DMS79 (cell line): ENCODE results near the gene PSRC1.
A peak's percentile ranks its signal among the peaks of the same experiment; 100 is the strongest.
"Not testable (repeated sequence)": the region's sequence is repeated elsewhere in the genome, so short reads cannot be mapped to it uniquely, and the experiment has no call there.

Experiments used
- DNase-seq: peaks from one replicate; lab custom pipeline; 2025; lab: John Stamatoyannopoulos, UW

PSRC1 gene

DNA sequence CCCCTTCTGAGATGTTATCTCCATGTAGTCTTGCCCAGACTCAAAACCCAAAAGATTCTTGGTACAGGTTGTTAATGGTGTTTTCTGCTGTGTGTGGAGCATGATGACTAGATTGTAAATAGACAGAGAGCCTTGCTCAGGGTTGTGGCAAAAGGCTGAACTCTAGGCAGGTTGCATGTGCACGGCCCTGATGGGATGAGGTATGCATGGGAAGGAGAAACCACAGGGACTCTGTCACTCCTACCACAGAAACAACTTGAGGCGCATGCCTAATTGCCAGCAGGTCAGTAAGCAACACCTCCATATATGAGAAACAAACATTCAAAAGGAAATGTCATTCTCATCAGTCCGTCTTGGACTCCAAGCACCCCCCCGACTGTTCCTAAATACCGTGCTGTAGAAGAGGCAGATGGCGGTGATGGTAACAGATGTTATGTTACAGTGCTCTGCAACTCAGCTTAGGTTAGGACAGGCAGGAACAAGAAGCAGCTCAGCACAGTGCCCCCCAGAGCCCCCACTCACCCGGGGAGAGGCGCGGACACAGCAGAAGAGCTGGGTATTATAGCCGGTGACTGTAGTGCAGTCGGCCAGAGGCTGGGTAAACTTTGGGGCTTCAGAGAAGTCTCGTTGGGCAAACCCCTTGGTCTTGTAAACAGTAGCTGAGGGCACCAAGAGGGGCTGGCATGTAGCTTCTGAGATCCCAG, 12.9 kb upstream of the PSRC1 start:
- no peak for DNase-seq

DNA sequence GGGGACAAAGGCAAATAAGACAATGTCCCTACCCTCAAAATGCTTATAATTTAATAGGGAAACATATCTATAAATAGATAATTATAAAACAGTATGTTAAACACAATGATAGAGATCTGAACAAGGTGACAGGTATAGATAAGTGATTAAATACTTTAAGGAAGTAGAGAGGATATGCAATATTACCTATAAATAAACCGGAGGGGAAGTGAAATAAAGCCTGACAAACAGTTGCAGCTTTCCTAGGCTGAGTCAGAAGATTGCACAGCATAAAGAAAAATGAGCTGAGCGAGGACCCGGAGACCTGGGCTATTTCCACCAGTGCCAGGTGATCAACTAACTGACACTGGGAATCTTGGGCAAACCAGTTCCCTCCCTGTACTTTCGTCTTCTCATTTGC, 11.5 kb upstream of the PSRC1 start:
- DNase-seq, result no peak

DNA sequence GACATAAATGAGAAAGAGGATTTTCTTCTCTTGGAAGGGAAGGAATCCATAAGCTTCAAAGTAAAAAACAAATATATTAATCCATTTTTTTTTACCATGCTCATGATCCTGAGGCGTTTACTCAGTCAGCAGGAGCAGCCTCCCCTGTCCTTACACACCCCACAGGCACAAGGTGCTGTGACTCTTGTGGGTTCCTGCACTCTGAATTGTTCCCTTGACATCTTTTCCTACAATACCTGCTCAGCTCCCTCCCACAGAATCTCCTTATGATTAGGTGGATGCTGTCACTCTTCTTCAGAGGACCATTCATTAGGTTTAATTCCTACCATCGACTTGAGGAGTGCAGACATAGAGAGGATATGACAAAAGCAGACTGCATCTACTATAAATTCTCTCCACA, 10.1 kb upstream of the PSRC1 start:
- no peak for DNase-seq

DNA sequence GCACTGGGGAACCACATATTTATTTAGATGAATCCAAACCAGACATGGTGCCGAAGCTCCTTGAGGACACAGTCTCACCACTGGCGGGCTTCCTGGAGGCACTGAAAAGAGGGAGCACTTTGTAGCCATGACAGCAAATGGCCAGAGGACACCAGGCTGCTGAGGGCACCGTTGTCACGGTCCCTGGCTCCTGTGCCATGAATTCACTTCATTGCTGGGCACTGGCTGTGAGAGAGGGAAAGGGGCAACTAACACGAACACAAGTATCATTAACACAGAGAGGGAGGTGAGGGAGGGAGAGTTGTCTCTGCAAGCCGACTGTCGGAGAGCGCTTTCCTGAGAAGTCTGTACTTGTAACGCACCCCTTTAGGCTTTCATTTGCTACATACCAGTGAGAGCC, 9.4 kb upstream of the PSRC1 start:
- no peak for DNase-seq

DNA sequence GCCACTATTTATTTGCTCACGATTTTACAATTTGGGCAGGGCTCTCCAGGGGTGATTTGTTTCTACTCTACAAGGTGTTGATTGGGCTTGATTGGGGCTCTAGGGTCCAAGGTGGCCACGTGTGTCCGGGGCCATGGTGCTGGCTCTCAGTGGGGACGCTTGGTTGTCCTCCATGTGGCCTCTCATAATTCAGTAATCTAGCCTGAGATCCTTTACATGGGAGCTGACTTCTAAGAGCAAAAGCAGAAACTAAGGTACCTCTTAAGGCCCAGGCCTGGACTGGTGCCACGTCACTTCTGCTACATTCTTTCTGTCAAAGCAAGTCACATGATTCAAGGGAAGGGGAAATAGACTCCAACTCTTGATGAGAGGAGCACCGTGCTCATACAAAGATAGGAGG, 8.1 kb upstream of the PSRC1 start:
- DNase-seq, result peak; percentile 22

DNA sequence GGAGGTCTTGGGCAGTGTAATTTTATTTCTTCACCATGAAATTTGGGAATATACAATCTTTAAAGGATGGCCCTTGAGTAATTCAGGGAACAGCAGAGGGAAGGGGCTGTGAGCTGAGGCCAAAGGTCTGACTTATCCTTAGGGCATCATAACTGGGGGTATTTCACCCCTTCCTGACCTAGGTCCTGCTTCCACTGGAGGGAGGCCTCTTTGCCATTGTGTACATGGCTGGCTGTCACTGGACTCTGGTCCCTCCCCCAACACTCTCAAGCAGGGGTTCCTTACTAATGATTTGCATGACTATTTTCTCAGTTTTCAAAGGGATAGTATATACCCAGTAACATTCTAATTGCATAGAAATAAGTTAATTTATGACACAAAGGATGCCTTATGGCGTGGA, 7.2 kb upstream of the PSRC1 start:
- DNase-seq, result no peak

DNA sequence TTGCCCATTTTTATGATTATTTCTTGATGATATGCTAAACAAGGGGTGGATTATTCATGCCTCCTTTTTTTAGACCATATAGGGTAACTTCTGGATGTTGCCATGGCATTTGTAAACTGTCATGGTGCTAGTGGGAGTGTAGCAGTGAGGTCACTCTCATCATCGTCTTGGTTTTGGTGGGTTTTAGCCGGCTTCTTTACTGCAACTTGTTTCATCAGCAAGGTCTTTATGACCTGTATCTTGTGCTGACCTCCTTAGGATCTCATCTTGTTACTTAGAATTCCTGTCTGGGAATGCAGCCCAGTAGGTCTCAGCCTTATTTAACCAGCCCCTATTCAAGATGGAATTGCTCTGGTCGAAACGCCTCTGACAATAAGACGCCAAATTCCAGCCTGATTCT, 3.8 kb upstream of the PSRC1 start:
- not testable (repeated sequence) for DNase-seq

DNA sequence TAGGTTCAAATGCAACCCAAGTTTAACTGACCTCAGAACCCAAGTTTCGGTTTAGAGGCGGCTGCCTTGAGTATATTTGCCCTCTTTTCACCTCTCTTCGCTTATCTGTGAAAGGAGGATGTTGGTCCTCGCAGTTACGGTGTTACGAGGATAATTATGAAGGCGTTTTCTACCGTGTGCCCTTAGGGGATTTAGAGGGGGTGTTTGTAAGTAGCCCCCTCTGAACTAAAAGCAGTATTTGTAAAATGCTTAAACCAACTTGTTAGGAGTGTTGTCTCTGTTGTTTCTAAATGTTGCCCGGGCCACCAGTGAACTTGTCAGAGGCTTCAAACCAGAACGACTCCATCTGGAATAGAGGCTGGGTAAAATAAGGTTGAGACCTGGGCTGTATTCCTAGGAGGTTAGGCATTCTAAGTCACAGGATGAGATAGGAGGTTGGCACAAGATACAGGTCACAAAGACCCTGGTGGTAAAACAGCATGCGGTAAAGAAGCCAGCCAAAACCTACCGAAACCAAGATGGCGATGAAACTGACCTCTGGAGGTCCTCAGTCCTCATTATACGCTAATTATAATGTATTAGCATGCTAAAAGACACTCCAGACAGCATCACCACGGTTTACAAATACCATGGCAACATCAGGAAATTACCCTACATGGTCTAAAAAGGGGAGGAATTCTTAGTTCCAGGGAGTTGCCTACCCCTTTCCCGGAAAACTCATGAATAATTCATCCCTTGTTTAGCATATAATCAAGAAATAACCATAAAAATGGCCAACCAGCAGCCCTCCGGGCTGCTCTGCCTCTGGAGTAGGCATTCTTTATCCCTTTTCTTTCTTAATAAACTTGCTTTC, 1.0 kb upstream of the PSRC1 start:
- no peak for DNase-seq

DNA sequence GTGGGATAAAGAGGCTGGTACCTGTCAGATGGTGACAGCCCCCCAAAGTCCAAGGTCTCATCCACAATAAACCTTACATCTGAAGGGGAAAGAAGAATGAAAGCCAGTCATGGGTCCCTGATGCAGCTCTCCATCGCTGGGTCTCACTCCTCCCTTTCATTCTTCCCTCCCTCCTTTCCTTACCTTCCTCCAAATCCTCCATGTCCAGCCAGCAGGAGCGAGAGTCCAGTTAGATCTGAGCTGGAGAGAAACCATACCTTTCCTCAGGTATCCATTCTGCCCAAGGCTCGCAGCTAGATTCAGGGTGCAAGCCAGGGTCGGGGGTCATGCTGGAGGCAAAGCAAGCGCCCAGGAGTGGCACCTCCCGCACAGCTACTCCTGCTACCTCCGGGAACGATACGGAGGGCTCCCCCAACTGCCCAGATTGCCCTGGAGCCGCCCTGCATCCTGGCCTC, 421 bp downstream of the PSRC1 start:
- DNase-seq, result no peak

DNA sequence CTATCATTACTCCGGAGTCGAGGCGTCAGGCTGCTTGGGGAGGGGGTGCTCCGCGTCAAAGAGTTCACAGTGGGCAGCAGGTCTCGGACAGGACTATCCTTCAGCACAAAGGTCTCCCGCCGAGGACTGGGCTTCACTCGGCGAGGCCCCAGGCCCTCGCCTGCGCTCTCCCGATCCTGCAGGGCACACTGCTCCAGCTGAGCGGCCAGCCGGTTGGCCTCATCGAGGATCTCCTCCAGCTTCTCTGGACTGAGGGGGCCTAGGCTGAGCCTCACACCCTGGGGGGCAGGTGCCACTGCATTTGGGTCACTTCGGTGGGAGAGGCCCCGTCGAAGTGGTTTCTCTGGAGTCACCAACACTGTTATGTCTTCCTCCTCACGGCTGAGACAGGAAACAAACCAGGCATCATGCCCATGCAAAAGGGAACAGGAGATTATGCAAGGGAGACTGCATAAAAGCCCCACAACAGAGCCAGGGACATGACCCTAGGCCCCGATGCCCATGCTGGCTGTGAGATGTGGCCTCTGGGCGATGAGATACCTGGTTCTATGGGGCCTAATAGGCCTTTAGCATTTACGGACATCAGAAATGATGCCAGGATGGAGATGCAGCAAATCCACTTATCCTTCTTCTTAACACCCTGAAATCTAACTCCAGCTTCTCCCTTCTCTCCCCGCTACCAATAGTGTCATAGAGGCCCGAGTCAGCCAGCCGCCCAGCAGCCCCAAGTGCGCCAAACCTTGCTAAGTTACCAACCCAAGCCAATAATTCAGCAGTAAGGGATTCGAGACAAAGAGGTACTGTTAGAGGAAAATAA, 1.1 kb downstream of the PSRC1 start:
- DNase-seq, result no peak

DNA sequence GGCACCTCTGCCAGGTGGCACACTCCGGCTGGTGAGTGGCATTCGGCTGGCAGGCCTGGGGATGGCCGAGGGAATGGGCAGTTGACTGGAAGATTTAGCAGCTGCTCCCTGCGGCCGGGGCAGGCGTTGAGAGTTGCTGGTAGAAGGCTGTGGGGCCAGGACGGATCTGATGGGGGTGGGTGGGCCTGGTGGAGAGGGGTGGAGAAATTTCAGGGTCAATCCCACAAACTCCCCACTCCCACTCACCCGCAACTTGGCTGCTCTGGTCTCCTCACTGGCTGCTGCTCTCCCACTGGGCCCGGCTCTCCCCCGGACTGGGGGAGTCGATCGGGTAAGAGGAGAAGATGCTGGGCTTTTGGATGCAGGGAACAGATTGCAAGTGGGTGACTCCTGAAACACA, 2.1 kb downstream of the PSRC1 start:
- no peak for DNase-seq

DNA sequence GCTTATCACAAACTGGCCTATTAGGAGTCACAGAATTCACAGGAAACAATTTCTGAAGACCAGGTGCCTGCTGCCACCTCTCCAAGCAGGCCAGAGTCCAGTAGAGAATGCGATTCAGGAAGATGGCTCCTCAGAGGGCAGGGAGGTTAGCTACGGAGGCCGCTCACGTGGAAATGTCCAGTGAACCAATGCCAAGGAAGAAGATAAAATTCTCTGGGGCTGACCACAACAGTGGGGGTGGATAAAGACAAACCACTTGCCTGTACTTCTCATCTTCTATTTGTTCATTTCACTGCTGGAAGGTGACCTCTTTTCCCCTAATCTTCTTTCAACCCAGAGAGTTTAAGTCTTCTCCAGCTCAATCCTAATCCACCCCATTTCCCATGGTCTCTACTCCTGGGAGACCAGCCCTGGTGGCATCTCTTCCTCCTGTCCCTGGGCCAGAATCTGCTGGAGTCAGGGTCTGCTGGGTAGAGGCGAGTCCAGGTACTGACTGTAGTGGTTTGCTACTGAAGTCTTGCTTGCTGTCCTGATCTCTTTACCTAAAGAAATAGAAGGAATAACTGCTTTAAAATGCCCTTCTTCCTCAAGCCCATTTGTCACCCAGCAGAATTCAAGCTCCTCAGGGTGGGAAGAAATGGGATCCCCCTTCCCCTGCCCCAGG, 3.2 kb downstream of the PSRC1 start:
- DNase-seq, result no peak

DNA sequence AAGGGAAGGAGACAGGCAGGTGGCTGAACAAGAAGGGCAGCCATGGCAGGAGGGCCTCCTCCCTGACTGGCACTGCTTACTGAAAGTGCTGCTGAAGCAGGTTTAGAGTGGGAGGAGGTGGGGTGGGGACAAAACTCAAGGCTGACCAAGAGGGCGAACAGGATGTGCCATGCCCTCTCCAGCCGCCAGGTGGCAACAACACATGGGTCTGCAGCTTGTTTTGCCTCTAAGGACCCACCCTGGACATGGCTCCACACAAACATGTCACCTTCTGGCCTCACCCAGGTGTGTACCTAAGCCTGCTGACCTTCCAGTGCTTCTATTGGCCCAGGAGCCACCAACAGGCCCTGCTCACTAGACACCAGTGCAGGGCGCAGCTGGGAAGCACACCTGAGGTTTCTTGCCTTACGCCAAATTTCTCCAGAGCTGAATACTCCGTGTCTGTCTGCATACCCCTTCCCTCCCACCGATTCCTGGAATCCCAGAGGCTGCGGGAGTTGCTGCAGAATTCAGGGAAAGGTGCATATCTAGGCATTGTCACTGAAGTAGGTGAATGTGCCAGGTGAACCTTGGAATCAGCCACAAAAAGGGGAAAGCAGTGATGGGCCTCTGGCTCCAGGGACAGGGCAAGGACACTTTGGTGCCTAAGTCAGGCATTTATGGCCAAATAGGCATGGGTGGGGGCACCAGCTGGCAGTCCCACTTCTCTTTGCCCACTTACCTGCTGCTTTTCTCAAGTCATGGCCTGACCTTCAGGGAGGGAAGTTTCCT, 5.3 kb downstream of the PSRC1 start:
- DNase-seq, result no peak

DNA sequence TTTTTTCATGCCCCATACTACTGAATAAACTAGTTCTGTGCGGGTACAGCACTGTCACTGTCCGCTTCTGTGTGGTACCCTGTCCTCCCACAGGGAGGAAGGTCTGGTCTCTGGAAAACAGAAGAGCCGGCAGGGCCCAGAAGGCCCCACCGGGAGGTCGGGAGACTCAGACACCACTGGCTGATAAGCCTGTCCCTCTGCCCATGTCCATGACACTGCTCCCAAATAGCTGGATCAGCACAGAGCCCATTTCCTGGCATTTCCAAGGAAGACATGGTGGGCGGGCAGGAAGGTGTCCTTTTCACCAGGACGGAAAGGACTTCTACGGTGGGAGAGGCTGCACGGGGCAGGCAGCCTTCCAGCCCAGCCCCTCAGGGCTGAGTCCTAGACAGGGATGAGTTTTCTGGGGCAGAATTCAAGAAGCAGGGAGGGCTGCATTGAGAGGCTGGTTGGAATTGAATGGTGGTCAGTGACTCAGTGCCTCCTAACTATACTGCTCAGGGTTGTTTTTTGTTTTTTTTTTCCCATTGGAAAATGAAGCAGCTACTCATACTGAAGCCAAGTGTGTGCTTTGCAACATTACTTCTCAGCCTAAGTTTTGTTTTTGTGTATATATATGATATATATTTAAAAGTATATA, 7.1 kb downstream of the PSRC1 start:
- DNase-seq, result no peak

DNA sequence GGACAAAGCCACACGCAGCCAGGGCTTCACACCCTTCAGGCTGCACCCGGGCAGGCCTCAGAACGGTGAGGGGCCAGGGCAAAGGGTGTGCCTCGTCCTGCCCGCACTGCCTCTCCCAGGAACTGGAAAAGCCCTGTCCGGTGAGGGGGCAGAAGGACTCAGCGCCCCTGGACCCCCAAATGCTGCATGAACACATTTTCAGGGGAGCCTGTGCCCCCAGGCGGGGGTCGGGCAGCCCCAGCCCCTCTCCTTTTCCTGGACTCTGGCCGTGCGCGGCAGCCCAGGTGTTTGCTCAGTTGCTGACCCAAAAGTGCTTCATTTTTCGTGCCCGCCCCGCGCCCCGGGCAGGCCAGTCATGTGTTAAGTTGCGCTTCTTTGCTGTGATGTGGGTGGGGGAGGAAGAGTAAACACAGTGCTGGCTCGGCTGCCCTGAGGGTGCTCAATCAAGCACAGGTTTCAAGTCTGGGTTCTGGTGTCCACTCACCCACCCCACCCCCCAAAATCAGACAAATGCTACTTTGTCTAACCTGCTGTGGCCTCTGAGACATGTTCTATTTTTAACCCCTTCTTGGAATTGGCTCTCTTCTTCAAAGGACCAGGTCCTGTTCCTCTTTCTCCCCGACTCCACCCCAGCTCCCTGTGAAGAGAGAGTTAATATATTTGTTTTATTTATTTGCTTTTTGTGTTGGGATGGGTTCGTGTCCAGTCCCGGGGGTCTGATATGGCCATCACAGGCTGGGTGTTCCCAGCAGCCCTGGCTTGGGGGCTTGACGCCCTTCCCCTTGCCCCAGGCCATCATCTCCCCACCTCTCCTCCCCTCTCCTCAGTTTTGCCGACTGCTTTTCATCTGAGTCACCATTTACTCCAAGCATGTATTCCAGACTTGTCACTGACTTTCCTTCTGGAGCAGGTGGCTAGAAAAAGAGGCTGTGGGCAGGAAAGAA, 8.1 kb downstream of the PSRC1 start:
- peak; percentile 38 for DNase-seq

DNA sequence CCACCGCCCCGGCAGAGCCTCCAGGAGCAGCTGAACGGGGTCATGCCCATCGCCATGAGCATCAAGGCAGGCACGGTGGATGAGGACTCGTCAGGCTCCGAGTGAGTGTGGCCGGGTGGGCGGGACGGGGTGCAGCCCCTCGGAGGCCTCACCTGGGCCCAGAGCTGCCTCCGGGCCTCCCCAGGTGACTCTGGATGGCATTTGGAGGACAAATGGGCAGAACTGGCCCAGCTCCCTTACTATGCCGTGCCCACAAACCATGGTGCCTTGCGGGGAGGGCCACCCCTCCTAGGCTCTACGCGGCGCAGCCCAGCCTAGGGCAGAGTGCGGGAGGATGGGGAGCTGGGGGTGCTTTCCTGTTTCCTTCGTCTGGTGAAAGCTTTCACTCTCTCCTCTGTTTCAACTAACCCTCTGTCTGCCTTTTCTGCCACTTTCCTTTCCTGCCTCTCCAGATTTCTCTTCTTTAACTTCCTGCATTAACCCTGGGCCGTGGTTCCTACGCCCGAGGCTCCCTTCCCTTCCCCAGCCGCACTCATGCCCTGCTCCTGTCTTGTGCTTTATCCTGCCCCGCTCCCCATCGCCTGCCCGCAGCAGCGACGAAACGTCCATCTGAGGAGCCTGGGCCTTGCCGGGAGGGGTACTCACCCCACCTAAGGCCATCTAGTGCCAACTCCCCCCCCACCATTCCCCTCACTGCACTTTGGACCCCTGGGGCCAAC, 9.2 kb downstream of the PSRC1 start:
- no peak for DNase-seq

DNA sequence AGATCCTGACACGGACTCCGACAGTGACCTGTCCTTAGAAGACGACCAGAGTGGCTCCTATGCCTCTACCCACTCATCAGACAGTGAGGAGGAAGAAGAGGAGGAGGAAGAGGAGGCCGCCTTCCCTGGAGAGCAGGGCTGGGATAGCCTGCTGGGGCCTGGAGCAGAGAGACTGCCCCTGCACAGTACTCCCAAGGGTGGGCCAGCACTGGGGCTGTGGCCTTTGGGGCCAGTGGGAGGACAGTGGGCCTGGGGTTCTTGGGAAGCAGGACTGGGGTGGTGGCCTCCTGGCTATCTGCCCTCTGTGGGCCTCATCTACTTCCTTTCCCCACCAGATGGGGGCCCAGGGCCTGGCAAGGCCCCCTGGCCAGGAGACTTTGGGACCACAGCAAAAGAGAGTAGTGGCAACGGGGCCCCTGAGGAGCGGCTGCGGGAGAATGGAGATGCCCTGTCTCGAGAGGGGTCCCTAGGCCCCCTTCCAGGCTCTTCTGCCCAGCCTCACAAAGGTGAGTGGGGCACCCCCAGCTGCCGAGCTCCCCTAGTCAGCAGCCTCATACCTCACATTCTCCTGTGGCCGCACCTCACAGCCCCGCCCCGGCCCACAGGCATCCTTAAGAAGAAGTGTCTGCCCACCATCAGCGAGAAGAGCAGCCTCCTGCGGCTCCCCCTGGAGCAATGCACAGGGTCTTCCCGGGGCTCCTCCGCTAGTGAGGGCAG, 10.0 kb downstream of the PSRC1 start:
- no peak for DNase-seq
